Superior temporal gyrus (tissue), 1 donor: Measurements from ENCODE around the gene LYSMD1.

Experiments
- DNase-seq: peaks from one replicate; pipeline ENCODE4 v3.0.0-alpha.2; 2016; ENCODE audit errors: extremely low spot score

Gene LYSMD1

GRCh38 chr1:151175863-151176262, 10.2 kb upstream of the LYSMD1 start, which contains the start of gene TMOD4:
TSS of gene TMOD4 (minus strand) at chr1:151175981. CDS start at chr1:151174875, 1,106 bp downstream.
- no peak for DNase-seq

- DNase-seq = peak; percentile 89
These were observed 9.5 kb upstream of the LYSMD1 start for GRCh38 chr1:151175041-151175741.

- no peak for DNase-seq
These were observed 5.5 kb upstream of the LYSMD1 start for GRCh38 chr1:151171190-151171589.

- DNase-seq = no peak
These were observed 1.4 kb upstream of the LYSMD1 start for GRCh38 chr1:151167116-151167515.

GRCh38 chr1:151166505-151166956, 829 bp upstream of the LYSMD1 start:
- no peak for DNase-seq

- DNase-seq = peak; percentile 63
These were observed 393 bp downstream of the LYSMD1 start for GRCh38 chr1:151165281-151165737.

- no peak for DNase-seq
These were observed 896 bp downstream of the LYSMD1 start for GRCh38 chr1:151164732-151165280.

GRCh38 chr1:151159373-151159772, 6.3 kb downstream of the LYSMD1 start:
- no peak for DNase-seq

- DNase-seq = no peak
These were observed 6.9 kb downstream of the LYSMD1 start for GRCh38 chr1:151158751-151159251.

- DNase-seq = no peak
These were observed 7.4 kb downstream of the LYSMD1 start for GRCh38 chr1:151158326-151158725.

GRCh38 chr1:151157067-151157531, 8.6 kb downstream of the LYSMD1 start:
- no peak for DNase-seq

- DNase-seq = no peak
These were observed 9.2 kb downstream of the LYSMD1 start, which contains the start of gene TNFAIP8L2 for GRCh38 chr1:151156515-151156819. TSS of gene TNFAIP8L2 (plus strand) at chr1:151156649. CDS start at chr1:151158698, 2,049 bp downstream.

GRCh38 chr1:151147665-151148064, 18.0 kb downstream of the LYSMD1 start:
- no peak for DNase-seq

- DNase-seq = no peak
These were observed 18.6 kb downstream of the LYSMD1 start for GRCh38 chr1:151147132-151147503.

- DNase-seq = peak; percentile 95
These were observed 19.1 kb downstream of the LYSMD1 start, which contains the start of gene SEMA6C for GRCh38 chr1:151146412-151147131. TSS of gene SEMA6C (minus strand) at chr1:151146631. CDS start at chr1:151142621, 4,010 bp downstream.

GRCh38 chr1:151146072-151146411, 19.7 kb downstream of the LYSMD1 start:
- no peak for DNase-seq

- peak; percentile 36 for DNase-seq
These were observed 20.2 kb downstream of the LYSMD1 start for GRCh38 chr1:151145304-151146071.

- DNase-seq = no peak
These were observed 21.0 kb downstream of the LYSMD1 start for GRCh38 chr1:151144474-151145303.

- DNase-seq = no peak
These were observed 21.7 kb downstream of the LYSMD1 start for GRCh38 chr1:151143986-151144385.

- DNase-seq = no peak
These were observed 22.7 kb downstream of the LYSMD1 start for GRCh38 chr1:151143057-151143435.
